ENCODE data around the gene L3MBTL4. TPM values are rescaled to one million over a fixed set of nuclear protein-coding genes. Genes with fewer than 3 reads are reported as not detected.

The L3MBTL4 gene
- polyA plus RNA-seq, 3 donors, result 4.1 to 5.7 (median 5.7) TPM

GRCh38 chr18:6254456-6254855 is 160.3 kb downstream of the L3MBTL4 start:
- no peak for DNase-seq

GRCh38 chr18:6251084-6251483 is 163.6 kb downstream of the L3MBTL4 start:
- no peak for DNase-seq

DNA sequence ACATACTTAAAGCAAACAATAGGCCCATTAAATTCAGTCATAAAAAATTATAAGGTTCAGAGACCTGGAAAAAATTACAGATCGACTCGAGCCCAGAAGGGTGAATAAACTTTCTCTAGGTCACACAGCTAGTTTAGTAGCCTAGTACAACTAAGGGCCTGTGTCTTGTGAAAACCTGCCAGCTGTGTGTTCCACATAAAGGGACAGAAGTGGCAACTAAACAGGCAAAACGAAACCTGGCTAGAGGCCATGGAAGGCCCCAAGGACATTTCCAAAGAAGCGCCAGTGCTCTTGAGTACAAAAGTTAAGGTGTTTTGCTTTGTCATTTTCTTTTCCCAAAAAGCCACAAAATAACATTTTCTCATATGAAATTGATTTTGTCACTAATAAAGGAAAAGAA is 164.9 kb downstream of the L3MBTL4 start:
- DNase-seq, result no peak

DNA sequence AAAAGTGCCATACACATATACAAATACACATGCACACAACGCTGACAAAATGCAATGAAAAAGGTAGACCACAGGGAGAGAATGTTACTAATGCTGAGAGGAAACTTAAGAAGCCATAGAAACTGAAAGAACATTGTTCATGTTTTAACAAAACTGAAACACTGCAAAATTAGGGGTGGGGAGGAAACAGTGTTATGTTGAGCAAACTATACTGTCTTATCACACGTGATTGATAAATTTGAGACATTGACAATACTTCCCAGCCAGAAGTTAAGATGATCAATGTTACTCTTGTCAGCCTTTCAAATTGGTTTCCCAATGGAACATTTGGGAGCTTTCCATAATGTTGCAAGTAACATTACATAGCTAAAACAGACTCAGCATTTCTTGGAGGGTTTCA is 165.5 kb downstream of the L3MBTL4 start:
- no peak for DNase-seq

DNA sequence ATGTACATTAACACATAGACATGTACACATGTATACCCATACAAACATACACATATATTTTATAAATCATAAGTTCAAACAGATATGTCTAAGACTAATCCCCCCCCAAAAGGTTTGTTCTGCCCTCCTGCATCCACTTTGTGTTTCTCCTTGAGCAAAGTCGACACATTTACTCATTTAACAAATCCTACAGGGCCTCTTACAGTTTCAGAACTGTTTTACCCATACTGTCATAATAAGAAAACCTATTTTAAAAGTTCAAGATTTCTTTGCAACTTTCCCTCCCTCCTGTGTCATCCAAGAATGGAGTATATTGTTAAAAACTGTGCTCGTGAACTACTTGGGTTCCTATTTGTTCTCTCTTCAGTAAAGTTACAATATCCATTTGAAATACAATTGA is 166.7 kb downstream of the L3MBTL4 start:
- no peak for DNase-seq

DNA sequence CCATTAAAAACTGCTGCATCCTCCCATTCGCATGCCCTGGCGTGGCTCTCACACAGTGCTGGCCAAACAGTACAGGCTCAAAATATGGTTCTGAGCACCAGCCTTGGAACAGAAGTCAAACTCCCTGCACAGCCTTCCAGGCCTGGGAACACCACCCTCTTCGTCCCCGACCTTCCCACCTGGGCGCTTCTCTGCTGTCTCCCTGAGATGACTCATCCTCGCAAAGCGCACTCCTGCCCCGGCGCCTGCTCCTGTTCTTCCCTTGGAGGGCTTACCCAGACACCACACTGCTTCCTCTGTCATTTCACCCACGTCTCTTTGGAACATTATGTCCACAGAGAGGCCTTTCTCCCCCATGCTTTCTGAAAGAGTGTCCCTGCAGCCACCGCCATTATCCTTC is 172.7 kb downstream of the L3MBTL4 start:
- DNase-seq, result no peak

- no peak for DNase-seq
Measured at GRCh38 chr18:6239716-6240115, 175.0 kb downstream of the L3MBTL4 start.

DNA sequence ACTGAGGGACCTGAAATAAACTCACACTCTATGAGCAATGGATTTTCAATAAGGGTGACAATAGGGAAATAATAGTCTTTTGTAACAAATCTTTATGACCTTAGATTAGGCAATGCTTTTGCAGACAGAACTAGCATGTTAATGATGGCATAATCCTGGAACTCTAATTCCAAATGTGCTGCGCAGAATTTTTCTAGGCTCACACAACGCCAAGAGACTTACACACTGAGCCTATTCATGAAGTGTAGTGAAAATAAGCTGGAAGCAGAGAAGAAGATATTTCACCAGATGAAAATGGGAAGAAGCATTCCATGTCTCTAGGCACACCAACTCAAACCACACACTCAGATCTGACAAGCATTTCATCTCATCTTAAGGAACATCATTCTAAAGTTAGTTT is 178.5 kb downstream of the L3MBTL4 start:
- DNase-seq, result no peak

DNA sequence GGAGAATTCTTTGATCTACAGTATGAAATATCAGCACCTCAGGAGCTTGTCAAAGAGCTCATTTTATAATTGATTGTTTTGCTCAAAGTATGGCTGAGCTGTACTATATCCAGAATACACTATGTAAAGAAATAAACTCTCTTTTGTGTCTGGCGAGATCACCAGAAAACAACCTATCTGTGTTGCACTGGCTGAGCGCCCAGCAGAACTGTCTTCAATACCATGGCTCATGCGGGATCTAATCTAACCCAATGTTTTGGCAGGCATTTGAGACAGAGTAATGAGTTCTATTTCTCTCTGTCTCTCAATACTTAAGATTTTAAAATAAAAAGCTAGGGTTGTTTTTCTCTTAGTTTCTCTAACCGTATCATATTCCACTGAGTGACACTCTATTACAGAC is 192.4 kb downstream of the L3MBTL4 start:
- DNase-seq, result no peak

DNA sequence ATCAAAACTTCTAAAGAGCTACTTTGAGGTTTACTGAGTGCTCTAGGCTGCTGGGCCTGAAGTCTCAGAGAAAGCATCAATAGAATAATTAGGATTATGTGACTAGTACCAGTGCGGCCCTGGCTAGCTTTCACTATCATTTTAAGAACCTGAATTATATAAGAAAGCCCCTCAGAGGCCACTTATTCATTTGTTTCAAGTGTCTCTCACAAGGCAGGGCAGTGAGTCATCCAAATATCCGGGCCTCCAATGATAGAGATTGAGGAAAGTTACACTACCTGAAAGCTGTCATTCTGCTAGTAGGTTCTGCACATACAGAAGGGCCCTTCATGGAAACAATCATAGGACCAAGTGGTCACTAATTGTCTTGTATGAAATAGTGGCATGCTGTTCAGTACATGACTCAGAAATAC is 193.1 kb downstream of the L3MBTL4 start:
- no peak for DNase-seq

GRCh38 chr18:6220129-6220528 is 194.6 kb downstream of the L3MBTL4 start:
- no peak for DNase-seq

DNA sequence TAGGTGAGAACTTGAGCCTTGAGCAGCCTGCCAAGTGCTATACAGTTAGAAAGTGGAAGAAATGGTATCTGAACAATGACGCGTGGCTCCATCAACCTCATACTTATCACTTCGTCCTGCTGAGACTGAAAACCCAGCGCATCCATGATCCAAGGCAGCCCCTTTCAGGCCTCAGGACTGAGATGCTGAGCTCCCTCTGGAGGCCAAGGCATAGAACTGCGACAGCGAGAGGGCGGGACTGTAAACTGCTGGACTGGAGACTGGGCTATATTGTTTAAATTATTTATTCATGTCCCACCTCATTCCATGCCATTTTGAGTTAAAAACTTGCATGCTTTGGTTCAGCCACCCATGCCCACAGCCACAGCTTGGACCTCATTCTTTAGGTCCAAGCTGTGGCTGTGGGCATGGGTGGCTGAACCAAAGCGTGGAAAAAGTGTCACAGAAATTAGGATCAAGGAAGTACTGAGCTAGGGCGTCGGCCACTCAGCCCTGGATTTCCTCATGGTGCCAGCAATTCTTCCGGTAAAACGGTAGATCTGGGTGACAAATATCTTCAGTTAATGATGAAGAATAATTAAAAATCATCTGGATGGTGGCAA is 195.5 kb downstream of the L3MBTL4 start:
- peak; percentile 38 for DNase-seq

DNA sequence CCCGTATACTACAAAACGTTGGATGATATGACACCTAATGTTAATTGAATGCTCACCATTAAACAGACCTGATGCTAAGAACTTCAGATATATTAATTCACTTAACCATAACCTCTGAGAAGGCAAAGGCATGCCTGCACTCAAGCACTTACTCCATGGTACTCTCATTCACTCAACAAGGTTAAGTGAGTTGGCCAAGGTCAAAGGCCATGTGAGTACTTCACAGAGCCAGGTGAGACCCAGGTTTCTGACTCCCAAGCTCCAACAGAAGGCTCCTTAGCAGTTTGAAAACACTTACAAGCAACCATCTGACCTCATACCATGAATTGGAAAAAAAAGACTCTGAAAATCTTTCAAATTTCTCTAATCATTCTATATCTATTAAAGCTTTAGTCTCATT is 198.8 kb downstream of the L3MBTL4 start:
- DNase-seq, result no peak

GRCh38 chr18:6211174-6211504 is 203.6 kb downstream of the L3MBTL4 start:
- DNase-seq, result no peak

DNA sequence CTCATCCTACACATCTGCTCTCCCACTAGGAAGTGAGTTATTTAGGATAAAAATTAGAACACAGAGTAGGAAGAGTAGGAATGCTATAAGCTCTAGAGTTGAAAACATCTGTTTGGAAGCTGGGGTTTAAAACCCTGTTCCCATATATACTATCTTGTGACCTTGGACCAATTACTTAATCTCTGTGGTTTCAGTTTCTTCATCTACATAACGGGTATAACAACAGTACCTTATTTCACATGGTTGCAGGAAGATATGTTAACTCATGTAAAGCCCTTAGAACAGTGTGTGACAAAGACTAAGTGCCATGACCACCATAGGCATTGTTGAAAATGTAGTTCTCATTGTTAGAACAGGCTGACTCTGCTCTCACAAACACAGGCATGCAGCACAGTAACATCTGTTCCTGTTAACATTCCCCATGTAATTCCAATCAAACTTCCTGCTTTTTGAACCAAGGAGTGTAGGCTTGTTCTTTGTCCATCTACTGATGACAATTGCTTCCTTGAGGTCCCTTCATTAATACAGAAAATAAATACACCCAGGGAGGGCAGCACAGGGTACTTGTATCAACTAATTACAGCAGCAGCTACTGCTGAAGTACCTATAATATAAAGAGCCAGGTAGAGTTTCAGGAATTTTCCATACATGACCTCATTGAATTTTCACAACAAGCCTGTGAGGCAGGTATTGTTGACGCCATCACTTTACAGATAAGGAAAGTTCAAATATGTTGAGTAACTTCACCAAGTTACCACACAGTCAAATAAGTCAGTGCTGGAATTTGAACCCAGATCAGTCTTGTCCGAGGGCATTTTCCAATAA is 204.2 kb downstream of the L3MBTL4 start:
- no peak for DNase-seq

GRCh38 chr18:6207941-6208340 is 206.8 kb downstream of the L3MBTL4 start:
- no peak for DNase-seq

DNA sequence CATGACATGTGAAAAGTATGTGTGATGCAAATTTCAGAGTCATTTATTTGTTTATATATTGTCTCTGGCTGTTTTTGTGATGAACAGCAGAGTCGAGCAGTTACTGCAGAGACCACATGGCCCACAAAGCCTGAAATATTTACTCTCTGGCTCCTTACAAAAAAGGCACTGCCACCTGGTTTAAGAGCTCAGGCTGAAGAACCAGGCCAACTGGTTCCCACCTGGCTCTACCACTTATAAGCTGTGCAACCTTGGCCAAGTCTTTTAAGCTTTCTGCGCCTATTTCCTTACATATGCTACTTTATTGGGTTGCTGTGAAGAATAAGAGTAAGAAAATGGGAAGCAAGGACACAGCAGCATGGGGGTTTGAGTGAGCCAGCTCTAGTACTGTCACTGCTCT is 207.6 kb downstream of the L3MBTL4 start:
- DNase-seq, result no peak

DNA sequence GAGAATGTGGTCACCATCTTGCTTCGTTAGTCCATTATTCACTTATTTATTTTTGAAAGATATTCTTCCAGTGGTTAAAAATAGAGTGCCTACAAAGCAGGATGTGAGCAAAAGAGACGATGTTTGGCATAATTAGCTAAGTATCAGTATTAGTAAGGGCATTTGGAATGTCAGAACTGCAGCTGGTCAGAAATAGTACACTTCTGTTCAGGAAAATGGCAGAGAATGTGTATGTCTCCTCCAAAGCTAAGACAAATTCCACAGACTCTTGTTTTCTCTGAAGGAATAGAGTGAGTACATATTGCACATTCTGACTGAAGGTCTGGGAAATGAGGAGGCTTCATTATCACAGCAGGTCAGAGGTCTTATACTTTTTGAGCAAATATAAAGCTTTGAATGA is 209.0 kb downstream of the L3MBTL4 start:
- DNase-seq, result no peak

DNA sequence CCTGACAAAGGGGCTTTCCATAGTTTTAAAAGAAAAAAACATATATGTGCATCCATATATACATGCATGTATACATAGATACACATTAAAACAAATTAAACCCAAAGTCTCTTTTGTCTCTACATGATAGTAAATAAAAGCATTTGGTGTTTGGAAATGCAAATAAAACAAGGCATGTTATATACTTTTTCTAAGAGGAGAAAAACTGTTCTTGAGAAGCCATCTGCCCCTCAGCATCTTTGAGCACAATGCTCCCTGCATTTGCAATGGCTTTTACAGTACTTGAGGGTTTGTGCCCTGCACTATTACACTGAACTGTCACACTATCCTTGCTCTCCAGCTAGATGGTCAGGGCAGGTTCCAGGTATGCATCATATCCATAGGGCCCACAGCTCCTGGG is 210.2 kb downstream of the L3MBTL4 start:
- DNase-seq, result no peak

- DNase-seq, result no peak
Measured at GRCh38 chr18:6203791-6204190, 210.9 kb downstream of the L3MBTL4 start.

DNA sequence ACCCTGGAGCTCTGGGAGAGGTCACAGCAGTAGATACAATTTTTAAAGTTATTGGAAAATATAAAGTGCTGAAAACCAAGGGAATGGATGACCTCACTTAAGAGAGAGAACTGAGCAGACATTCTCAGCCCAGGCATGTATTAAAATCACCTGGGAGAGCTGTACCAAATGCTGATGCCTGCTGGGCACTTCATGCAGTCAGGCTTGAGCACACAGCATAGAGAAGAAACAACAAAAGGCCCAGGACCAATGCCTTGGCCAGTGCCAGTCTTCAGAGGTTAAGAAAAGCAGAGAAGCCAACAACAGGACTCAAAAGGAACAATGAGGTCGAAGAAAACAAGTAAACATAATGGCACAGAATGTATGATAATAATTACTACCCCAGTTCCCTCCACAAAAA is 211.8 kb downstream of the L3MBTL4 start:
- no peak for DNase-seq

GRCh38 chr18:6200204-6200774 is 214.4 kb downstream of the L3MBTL4 start:
- no peak for DNase-seq

- no peak for DNase-seq
Measured at GRCh38 chr18:6199777-6200176, 214.9 kb downstream of the L3MBTL4 start.

- no peak for DNase-seq
Measured at GRCh38 chr18:6198585-6198984, 216.1 kb downstream of the L3MBTL4 start.
